H1 (cell line): ENCODE results near the gene RAB22A.

ENCODE experiments used
- BACH1 ChIP-seq: IDR thresholded peaks from 2 replicates; pipeline ENCODE4 v1.6.1; 2012; ENCODE audit warnings: low read length, improper control_type of control experiment
- CBX5 ChIP-seq: fragments of 300-800, 300-1000 bp; sonication (generic); IDR thresholded peaks from 2 replicates; pipeline ENCODE4 v1.7.1; 2016; ENCODE audit warnings: antibody characterized with exemption, low read length, low read depth
- CEBPB ChIP-seq: IDR thresholded peaks from 2 replicates; pipeline ENCODE4 v1.6.1; 2012; ENCODE audit warnings: low read depth, low read length
- CHD1 ChIP-seq: IDR thresholded peaks from 2 replicates; pipeline ENCODE4 v1.6.1; 2012; ENCODE audit warnings: low read depth, low read length, improper control_type of control experiment
- EP300 ChIP-seq, 2 experiments: IDR thresholded peaks; 1 replicate in 1 of 2; 2 replicates in 1 of 2; pipeline ENCODE4 v1.6.1; 2011 to 2012; ENCODE audit warnings: low read depth in 2 of 2, low read length in 2 of 2, mild to moderate bottlenecking in 2 of 2, borderline replicate concordance in 1 of 2, inconsistent platforms in 1 of 2, moderate library complexity in 1 of 2
- FOSL1 ChIP-seq: IDR thresholded peaks from 2 replicates; pipeline ENCODE4 v1.6.1; 2011; ENCODE audit warnings: mild to moderate bottlenecking, low read depth, low read length, moderate library complexity; ENCODE audit not compliant: insufficient read depth
- JUND ChIP-seq: IDR thresholded peaks from 2 replicates; pipeline ENCODE4 v1.6.1; 2011; ENCODE audit warnings: mild to moderate bottlenecking, improper control_type of control experiment, low read length
- POLR2A ChIP-seq, 2 experiments: IDR thresholded peaks; 1 replicate in 1 of 2; 2 replicates in 1 of 2; pipeline ENCODE4 v1.6.1; 2011; ENCODE audit warnings: low read depth in 2 of 2, low read length in 2 of 2, mild to moderate bottlenecking in 2 of 2; ENCODE audit errors: control extremely low read depth in 1 of 2
- POLR2AphosphoS5 ChIP-seq: IDR thresholded peaks from 2 replicates; pipeline ENCODE4 v1.6.1; 2011; ENCODE audit warnings: low read depth, low read length
- RAD21 ChIP-seq, 2 experiments: IDR thresholded peaks in 1 of 2; conservative IDR thresholded peaks in 1 of 2; 2 replicates each; pipeline ENCODE4 v1.6.1; 2011; ENCODE audit warnings: low read depth in 2 of 2, low read length in 2 of 2, improper control_type of control experiment in 1 of 2, inconsistent platforms in 1 of 2, mild to moderate bottlenecking in 1 of 2, moderate library complexity in 1 of 2
- SIN3A ChIP-seq, 2 experiments: IDR thresholded peaks in 1 of 2; conservative IDR thresholded peaks in 1 of 2; 2 replicates each; pipeline ENCODE4 v1.6.1; 2011 to 2012; ENCODE audit warnings: low read length in 2 of 2, improper control_type of control experiment in 1 of 2, low read depth in 1 of 2, mild to moderate bottlenecking in 1 of 2
- SUZ12 ChIP-seq: fragments of 200-600 bp; sonication (generic); IDR thresholded peaks from 2 replicates; pipeline ENCODE4 v1.6.1; 2012; ENCODE audit warnings: mild to moderate bottlenecking, inconsistent platforms, low read length, moderate library complexity, mixed read lengths
- TF ChIP-seq, protein P1 (sequence below), 3 experiments: IDR thresholded peaks; 1 replicate in 2 of 3; 2 replicates in 1 of 3; pipeline versions ENCODE4 v1.5.1 to v1.6.1; 2011; ENCODE audit warnings: low read length in 3 of 3, mild to moderate bottlenecking in 3 of 3, inconsistent platforms in 2 of 3, low read depth in 1 of 3, moderate library complexity in 1 of 3; ENCODE audit not compliant: insufficient read depth in 1 of 3; ENCODE audit errors: control extremely low read depth in 1 of 3

DNA sequence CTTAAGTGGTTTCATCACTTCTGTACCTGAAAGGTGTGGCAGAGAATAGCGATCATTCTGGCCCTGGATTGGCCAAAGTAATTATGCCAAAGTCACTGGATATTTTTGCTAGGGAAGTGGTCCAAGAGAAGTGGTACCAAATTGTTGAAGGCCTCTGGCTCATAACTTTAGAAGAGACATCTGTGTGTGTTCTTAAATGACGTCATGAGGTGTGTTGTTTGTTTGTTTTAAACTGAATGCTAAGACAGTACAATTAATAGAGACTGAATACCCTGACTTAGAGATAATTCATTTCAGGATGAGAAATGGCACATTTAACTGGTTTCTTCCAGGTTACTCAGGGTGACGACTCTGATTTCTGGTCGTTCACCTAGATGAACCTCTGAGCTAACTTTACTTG lies 82.8 kb downstream of the RAB22A start:
- TF ChIP-seq JUND, result no peak
- TF ChIP-seq EP300 (IDR thresholded peaks at IDR 0.05; ENCODE audit: borderline replicate concordance in 1 of 2, low read depth in 2 of 2, low read length in 2 of 2), result no peak
- TF ChIP-seq, protein P1, sequence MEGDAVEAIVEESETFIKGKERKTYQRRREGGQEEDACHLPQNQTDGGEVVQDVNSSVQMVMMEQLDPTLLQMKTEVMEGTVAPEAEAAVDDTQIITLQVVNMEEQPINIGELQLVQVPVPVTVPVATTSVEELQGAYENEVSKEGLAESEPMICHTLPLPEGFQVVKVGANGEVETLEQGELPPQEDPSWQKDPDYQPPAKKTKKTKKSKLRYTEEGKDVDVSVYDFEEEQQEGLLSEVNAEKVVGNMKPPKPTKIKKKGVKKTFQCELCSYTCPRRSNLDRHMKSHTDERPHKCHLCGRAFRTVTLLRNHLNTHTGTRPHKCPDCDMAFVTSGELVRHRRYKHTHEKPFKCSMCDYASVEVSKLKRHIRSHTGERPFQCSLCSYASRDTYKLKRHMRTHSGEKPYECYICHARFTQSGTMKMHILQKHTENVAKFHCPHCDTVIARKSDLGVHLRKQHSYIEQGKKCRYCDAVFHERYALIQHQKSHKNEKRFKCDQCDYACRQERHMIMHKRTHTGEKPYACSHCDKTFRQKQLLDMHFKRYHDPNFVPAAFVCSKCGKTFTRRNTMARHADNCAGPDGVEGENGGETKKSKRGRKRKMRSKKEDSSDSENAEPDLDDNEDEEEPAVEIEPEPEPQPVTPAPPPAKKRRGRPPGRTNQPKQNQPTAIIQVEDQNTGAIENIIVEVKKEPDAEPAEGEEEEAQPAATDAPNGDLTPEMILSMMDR (IDR thresholded peaks at IDR 0.05; ENCODE audit: control extremely low read depth in 1 of 3, insufficient read depth in 1 of 3, low read depth in 1 of 3, low read length in 3 of 3), result no peak
- no peak for TF ChIP-seq POLR2AphosphoS5
- no peak for TF ChIP-seq SIN3A (conservative IDR thresholded peaks at IDR 0.05 in 1 of 2, IDR thresholded peaks at IDR 0.05 in 1 of 2; ENCODE audit: low read depth in 1 of 2, low read length in 2 of 2)
- TF ChIP-seq CHD1, result no peak
- TF ChIP-seq CBX5, result no peak
- TF ChIP-seq CEBPB, result no peak
- TF ChIP-seq FOSL1, result no peak
- no peak for TF ChIP-seq POLR2A (IDR thresholded peaks at IDR 0.05; ENCODE audit: control extremely low read depth in 1 of 2, low read depth in 2 of 2, low read length in 2 of 2)
- TF ChIP-seq SUZ12, result no peak
- TF ChIP-seq RAD21 (IDR thresholded peaks at IDR 0.05 in 1 of 2, conservative IDR thresholded peaks at IDR 0.05 in 1 of 2; ENCODE audit: low read depth in 2 of 2, low read length in 2 of 2), result no peak
- no peak for TF ChIP-seq BACH1
